Activated T-helper 1 cell treated with anti-CD3 and anti-CD28 coated beads, Interleukin-2, amount 50 U/mL, for 16 hours (primary cell): ENCODE data around the gene RNF151.
"Not testable (repeated sequence)": the region's sequence is repeated elsewhere in the genome, so short reads cannot be mapped to it uniquely, and the experiment has no call there.

Experiments
- DNase-seq, 2 donors: peaks; one replicate each; pipeline ENCODE4 v3.0.0-alpha.2; 2020; ENCODE audit warnings: low read depth in 1 of 2, low spot score in 1 of 2

The RNF151 gene

GRCh38 chr16:1938316-1938715 is 28.3 kb upstream of the RNF151 start:
- DNase-seq = no peak

DNA sequence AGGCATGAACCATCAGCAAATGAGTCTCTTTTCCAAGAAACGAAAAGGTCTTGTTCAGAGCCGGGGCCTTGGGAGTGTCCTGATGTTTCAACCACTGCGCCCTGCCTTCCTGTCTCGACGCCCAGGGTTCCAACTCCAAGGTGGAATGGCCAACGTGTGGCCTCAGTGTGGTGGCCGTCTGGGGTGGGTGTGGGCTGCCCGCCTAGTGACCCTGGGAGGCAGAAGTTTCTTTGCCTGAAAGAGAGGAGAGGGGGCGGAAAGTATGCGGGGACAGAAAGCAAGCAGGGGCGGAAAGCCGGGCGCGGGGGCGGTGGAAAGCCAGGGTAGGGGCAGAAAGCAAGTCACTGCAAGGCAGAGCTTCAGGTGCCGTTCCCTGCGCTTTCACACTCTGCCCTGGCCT is 27.7 kb upstream of the RNF151 start:
- no peak for DNase-seq

GRCh38 chr16:1939833-1940232 is 26.8 kb upstream of the RNF151 start:
- not testable (repeated sequence) for DNase-seq

- no peak for DNase-seq
Observed at GRCh38 chr16:1940273-1941161, 26.1 kb upstream of the RNF151 start.

DNA sequence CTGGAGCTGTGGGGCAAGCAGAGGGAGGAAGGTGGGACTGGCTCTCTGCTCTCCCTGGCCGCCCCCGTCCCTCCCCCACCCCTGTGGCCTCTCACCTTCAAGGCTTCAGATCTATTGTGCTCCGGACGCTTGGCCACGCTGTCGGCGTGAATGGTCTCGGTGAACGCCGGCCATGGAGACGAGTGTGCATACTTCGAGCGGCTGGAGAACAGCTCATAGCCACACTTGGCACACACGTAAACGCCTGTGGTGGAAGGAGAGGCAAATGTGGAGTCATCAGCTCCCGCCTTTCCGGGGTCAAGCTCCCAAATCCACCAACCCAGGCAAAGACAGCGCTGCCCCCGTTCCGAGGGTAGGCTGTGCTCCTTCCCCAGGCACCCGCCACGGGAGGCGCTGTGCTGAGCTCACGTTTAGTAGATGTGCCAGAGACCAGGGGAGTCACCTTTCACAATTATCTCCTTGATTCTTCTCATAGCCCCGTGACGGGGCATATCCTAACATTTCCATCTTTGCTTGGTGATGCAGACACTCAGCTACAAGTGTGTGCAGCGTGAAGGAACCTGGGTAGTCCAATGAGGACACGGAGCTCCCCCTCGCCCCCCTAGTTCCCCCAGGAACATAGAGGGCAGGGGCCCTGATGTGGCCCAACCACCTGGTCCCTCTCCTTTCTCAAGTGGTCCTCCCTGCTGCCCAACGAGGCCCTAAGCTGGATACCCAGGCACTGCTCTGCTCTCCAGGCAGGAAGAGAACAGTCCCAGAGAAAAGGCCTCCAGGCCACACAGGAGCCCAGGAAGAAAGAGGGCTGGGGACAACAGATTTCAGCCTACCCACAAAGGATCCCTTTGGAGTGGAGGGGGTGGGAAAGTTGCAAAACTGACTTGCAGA is 25.3 kb upstream of the RNF151 start:
- no peak for DNase-seq

GRCh38 chr16:1942047-1942809 is 24.4 kb upstream of the RNF151 start:
- DNase-seq = no peak

- peak; percentile 97 to 98 for DNase-seq
Observed at GRCh38 chr16:1942810-1943726, 23.6 kb upstream of the RNF151 start, which contains the start of gene MSRB1. Gene MSRB1 (minus strand): TSS chr16:1943199. CDS start chr16:1943156, 43 bp downstream.

GRCh38 chr16:1944612-1945199 is 21.9 kb upstream of the RNF151 start:
- no peak for DNase-seq

- no peak for DNase-seq
Observed at GRCh38 chr16:1945559-1946391, 20.9 kb upstream of the RNF151 start.

DNA sequence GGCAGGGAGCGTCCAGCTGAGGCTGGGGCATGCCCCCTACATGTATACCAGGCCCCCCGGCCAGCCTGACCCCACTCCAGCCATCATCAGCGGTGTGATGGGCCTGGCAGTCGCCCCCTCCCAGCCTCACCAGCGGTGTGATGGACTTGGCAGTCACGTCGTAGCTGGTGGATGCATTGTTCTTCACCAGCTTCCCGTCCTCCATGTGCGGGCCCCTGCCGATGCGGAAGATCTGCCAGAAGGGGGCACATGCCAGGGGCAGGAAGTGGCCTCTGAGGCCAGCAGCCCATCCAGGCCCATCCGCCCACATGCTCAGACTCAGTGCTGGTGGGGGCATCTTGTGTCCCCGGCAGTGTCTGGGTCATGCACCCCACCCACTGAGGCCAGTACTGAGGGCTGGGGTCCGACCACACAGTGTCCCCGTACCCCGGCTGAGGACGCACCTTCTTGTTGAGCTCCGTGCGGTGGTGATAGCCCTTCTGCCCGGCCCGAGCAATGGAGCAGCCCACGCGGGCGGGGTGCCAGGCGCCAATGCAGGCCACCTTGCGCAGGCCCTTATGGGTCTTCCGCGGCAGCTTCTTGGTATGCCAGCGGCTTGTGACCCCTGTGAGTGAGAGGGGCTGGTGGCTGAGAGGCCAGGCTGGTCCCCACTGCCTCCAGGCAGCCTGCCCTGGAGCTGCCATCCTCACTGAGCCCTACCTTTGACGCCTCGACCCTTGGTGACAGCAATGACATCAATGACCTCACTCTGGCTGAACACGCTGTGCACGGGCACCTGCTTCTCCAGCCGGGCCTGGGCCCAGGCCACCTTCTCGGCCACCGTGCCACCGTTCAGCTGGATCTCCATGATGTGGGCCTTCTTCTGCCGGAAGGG is 19.9 kb upstream of the RNF151 start:
- DNase-seq = no peak

DNA sequence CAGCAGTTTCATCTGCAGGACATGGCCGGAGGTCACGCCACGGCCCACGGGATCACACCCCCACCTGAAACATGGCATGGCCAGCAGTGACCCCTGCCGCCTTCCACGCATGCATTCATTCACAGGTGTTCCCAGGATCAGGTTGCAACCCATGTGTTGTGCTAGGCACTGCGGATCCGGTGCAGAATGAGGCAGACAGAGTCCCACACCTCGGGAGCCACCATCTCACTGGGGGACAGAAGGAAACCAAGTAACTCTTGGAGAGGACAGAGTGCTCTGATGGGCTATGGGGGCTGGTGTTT is 19.3 kb upstream of the RNF151 start:
- DNase-seq = no peak

DNA sequence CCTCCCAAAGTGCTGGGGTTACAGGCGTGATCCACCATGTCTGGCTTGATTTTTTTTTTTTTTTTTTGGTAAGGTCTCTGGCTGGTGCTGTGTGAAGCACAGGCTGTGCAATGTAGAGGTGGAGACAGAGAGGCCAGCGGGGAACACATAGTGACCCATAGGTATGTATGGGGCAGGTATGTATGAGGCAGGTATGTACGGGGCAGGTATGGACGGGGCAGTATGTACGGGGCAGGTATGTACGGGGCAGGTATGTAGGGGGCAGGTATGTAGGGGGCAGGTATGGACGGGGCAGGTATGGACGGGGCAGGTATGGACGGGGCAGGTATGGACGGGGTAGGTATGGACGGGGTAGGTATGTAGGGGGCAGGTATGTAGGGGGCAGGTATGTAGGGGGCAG is 17.1 kb upstream of the RNF151 start:
- DNase-seq = no peak

DNA sequence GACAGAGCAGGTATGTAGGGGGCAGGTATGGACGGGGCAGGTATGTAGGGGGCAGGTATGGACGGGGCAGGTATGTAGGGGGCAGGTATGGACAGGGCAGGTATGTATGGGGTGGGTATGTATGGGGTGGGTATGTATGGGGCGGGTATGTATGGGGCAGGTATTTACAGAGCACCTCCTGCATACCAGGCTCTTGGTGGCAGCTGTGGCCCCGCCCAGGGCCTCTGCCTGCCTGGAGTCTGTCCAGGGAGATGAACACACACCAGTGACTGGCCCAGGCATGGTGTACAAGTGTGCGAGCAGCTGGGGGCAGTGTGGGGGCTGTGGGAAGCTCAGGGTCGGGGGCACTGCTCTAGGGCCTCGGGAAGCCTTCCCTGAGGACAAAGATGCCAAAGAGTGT is 16.6 kb upstream of the RNF151 start:
- no peak for DNase-seq

- no peak for DNase-seq
Observed at GRCh38 chr16:1950559-1950958, 16.1 kb upstream of the RNF151 start.

- no peak for DNase-seq
Observed at GRCh38 chr16:1953734-1954133, 12.9 kb upstream of the RNF151 start.

- DNase-seq = not testable (repeated sequence)
Observed at GRCh38 chr16:1957434-1958142, 9.1 kb upstream of the RNF151 start.

DNA sequence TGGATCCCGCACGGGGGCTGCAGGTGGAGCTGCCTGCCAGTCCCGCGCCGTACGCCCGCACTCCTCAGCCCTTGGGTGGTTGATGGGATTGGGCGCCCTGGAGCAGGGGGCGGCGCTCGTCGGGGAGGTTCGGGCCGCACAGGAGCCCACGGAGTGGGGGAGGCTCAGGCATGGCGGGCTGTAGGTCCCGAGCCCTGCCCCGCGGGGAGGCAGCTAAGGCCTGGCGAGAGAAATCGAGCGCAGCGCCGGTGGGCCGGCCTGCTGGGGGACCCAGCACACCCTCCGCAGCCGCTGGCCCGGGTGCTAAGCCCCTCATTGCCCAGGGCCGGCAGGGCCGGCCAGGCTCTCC is 8.5 kb upstream of the RNF151 start:
- DNase-seq = not testable (repeated sequence)
